Activated CD4-positive, alpha-beta T cell treated with anti-CD3 and anti-CD28 coated beads, Interleukin-2, amount 10 ng/mL, durations not matched to agents 24 days and 14 days (primary cell): ENCODE results near the gene PCDHA4. TPM values are rescaled to one million over a fixed set of nuclear protein-coding genes. Genes with fewer than 3 reads are reported as not detected.

Experiments
- DNase-seq: peaks from one replicate; pipeline ENCODE4 v3.0.0; 2022
- H3K27ac Mint-ChIP-seq: one replicate; pipeline ENCODE4 v1.8.0; 2022; ENCODE audit warnings: mild to moderate bottlenecking, mixed read lengths
- H3K27me3 Mint-ChIP-seq: one replicate; pipeline ENCODE4 v1.8.0; 2022; ENCODE audit warnings: mixed read lengths
- H3K36me3 Mint-ChIP-seq: one replicate; pipeline ENCODE4 v1.8.0; 2022; ENCODE audit warnings: low read depth, mild to moderate bottlenecking, mixed read lengths
- H3K4me1 Mint-ChIP-seq: one replicate; pipeline ENCODE4 v1.8.0; 2021; ENCODE audit warnings: mixed read lengths
- H3K4me3 Mint-ChIP-seq: one replicate; pipeline ENCODE4 v1.8.0; 2022; ENCODE audit warnings: mild to moderate bottlenecking, moderate library complexity, mixed read lengths
- H3K9me3 Mint-ChIP-seq: one replicate; pipeline ENCODE4 v1.8.0; 2021; ENCODE audit warnings: mixed read lengths
- intact Hi-C: fragments of 100-400 bp; cut with micrococcal nuclease; formaldehyde crosslinking; loops from one replicate; pipeline ENCODE4 v1.15.1; 2023
- total RNA-seq: library from RNA; stranded (reverse); gene quantifications from 2 replicates; pipeline ENCODE4 v1.2.3, GENCODE V29; 2022

PCDHA4 gene
- total RNA-seq, 1 donor from 2014 or later, result not detected

DNA sequence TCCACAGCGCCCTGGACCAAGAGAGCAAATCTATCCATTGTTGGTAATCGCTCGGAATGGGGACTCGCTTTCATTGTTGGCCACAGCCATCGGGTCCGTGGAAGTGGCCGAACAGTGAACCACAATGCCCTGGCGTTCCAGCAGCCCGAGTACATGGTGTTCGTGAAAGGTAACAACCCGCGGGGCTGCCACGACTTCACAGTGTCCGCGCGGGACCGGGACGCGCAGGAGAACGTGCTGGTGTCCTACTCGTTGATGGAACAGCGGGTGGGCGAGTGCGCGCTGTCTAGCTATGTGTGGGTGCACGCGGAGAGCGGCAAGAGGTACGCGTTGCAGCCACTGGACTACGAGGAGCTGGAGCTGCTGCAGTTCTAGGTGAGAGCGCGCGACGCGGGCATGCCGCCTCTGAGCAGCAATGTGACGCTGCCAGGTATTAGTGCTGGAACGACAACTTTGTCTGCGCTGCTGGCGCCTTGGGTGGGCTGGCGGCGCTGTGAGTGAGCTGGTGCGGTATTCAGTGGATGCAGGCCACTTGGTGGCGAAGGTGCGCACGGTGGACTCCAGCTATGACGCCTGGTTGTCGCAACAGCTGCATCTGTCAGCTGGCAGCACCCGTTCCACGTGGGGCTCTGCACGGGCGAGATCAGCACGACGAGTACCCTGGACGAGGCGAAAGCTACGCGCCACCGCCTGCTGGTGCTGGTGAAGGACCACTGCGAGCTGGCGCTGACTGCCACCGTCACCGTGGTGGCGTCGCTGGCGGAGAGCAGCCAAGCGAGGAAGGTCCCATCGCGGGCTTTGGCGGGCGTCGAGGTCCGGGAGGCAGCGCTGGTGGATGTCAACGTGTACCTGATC lies 55.8 kb downstream of the PCDHA4 start:
- no peak overlapping the region for H3K27ac Mint-ChIP-seq
- no peaks in the 10 kb centered on the region for H3K36me3 Mint-ChIP-seq
- no peaks in the 10 kb centered on the region for H3K27me3 Mint-ChIP-seq
- DNase-seq, result no peak
- peaks cover 10% of the 10 kb centered on the region for H3K9me3 Mint-ChIP-seq
- no peaks in the 10 kb centered on the region for H3K4me1 Mint-ChIP-seq
- intact Hi-C loops, result no loop called here
- no peak overlapping the region for H3K4me3 Mint-ChIP-seq

Other genes starting within 250 kb of the PCDHA4 start
- gene SRA1, start 249.6 kb upstream of the PCDHA4 start, total RNA-seq, result 53.8 and 54.9 TPM in 2 replicates
- gene APBB3, start 242.5 kb upstream of the PCDHA4 start, total RNA-seq, result 16.5 and 17.8 TPM in 2 replicates
- 105 and 106 TPM in 2 replicates for gene SLC35A4, start 242.2 kb upstream of the PCDHA4 start, total RNA-seq
- 0.31 and 0.35 TPM in 2 replicates for gene CD14, start 173.9 kb upstream of the PCDHA4 start, total RNA-seq
- gene TMCO6, start 167.6 kb upstream of the PCDHA4 start, total RNA-seq, result 38.1 and 41.9 TPM in 2 replicates
- 63.2 and 63.6 TPM in 2 replicates for gene NDUFA2, start 159.4 kb upstream of the PCDHA4 start, total RNA-seq
- gene IK, start 159.2 kb upstream of the PCDHA4 start, total RNA-seq, result 112 and 113 TPM in 2 replicates
- gene WDR55, start 142.2 kb upstream of the PCDHA4 start, total RNA-seq, result 41.6 and 42.9 TPM in 2 replicates
- gene DND1, start 133.5 kb upstream of the PCDHA4 start, total RNA-seq, result 2.8 and 3.8 TPM in 2 replicates
- gene HARS1, start 115.7 kb upstream of the PCDHA4 start, total RNA-seq, result 109 and 115 TPM in 2 replicates
- gene HARS2, start 115.6 kb upstream of the PCDHA4 start, total RNA-seq, result 28.0 and 29.6 TPM in 2 replicates
- gene ZMAT2, start 106.6 kb upstream of the PCDHA4 start, total RNA-seq, result 67.1 and 67.2 TPM in 2 replicates
- not detected in 2 replicates for gene PCDHA1, start 20.9 kb upstream of the PCDHA4 start, total RNA-seq
- not detected in 2 replicates for gene PCDHA2, start 12.2 kb upstream of the PCDHA4 start, total RNA-seq
- not detected in 2 replicates for gene PCDHA3, start 6.0 kb upstream of the PCDHA4 start, total RNA-seq
- gene PCDHA5, start 14.5 kb downstream of the PCDHA4 start, total RNA-seq, result not detected in 2 replicates
- gene PCDHA6, start 20.9 kb downstream of the PCDHA4 start, total RNA-seq, result not detected in 2 replicates
- not detected in 2 replicates for gene PCDHA7, start 27.2 kb downstream of the PCDHA4 start, total RNA-seq
- not detected in 2 replicates for gene PCDHA8, start 34.1 kb downstream of the PCDHA4 start, total RNA-seq
- gene PCDHA9, start 41.3 kb downstream of the PCDHA4 start, total RNA-seq, result not detected in 2 replicates
- not detected in 2 replicates for gene PCDHA10, start 48.8 kb downstream of the PCDHA4 start, total RNA-seq
- not detected in 2 replicates for gene PCDHA11, start 61.9 kb downstream of the PCDHA4 start, total RNA-seq
- not detected in 2 replicates for gene PCDHA12, start 68.2 kb downstream of the PCDHA4 start, total RNA-seq
- not detected in 2 replicates for gene PCDHA13, start 75.1 kb downstream of the PCDHA4 start, total RNA-seq
- gene PCDHAC1, start 119.2 kb downstream of the PCDHA4 start, total RNA-seq, result not detected in 2 replicates
- not detected in 2 replicates for gene PCDHAC2, start 159.4 kb downstream of the PCDHA4 start, total RNA-seq
- gene PCDHB1, start 244.3 kb downstream of the PCDHA4 start, total RNA-seq, result not detected in 2 replicates